Measurements from ENCODE around the gene CYP4B1.

- TF ChIP-seq CTCF (IDR thresholded peaks at IDR 0.05) (no peak), POLR2A (IDR thresholded peaks at IDR 0.05) (no peak), POLR2AphosphoS5 (IDR thresholded peaks at IDR 0.05) (no peak)
Measured at GRCh38 chr1:46770541-46770940, 28.3 kb upstream of the CYP4B1 start.
